PC-3 (cell line): ENCODE measurements around the gene FOXO6. TPM values are rescaled to one million over a fixed set of nuclear protein-coding genes. Genes with fewer than 3 reads are reported as not detected.

Experiments
- ATAC-seq: fragments of 200-7000 bp; cut with Tn5 transposase; 2 replicates; pipeline ENCODE4 v1.9.1; 2020; ENCODE audit warnings: mild to moderate bottlenecking, moderate library complexity
- BruUV-seq: library from RNA; stranded (reverse); fragments of 400-500 nt; replicated peaks from 2 replicates; lab custom pipeline; 2021; lab: Mats Ljungman, UMichigan
- CTCF ChIA-PET: fragments of 300-600 bp; sonication (Branson Sonifier 250); formaldehyde crosslinking; loops from one replicate; lab custom pipeline; 2022; ENCODE audit warnings: antibody characterized with exemption; lab: Charles Lee
- POLR2A ChIA-PET: fragments of 300-600 bp; sonication (Branson Sonifier 250); formaldehyde crosslinking; loops from one replicate; lab custom pipeline; 2022; ENCODE audit warnings: antibody characterized with exemption; ENCODE audit not compliant: unreplicated experiment; lab: Charles Lee
- DNase-seq: peaks from one replicate; pipeline ENCODE4 v3.0.0-alpha.2; 2015
- H2AFZ ChIP-seq: fragments of 300-600 bp; sonication (generic); 2 replicates; pipeline ENCODE4 v1.6.0; 2016; ENCODE audit warnings: antibody characterized with exemption, low read length
- H3F3A ChIP-seq: fragments of 300-600 bp; sonication (generic); one replicate; pipeline ENCODE4 v1.6.0; 2017; ENCODE audit warnings: antibody characterized with exemption, low read length, control low read depth, mild to moderate bottlenecking; ENCODE audit not compliant: unreplicated experiment
- H3K27ac ChIP-seq: fragments of 300-600 bp; sonication (generic); 2 replicates; pipeline ENCODE4 v1.5.1; 2016; ENCODE audit warnings: mild to moderate bottlenecking, low read length
- H3K27me3 ChIP-seq: fragments of 300-600 bp; sonication (generic); 2 replicates; pipeline ENCODE4 v1.6.1; 2016; ENCODE audit warnings: low read length, mixed read lengths
- H3K36me3 ChIP-seq: fragments of 300-600 bp; sonication (generic); 2 replicates; pipeline ENCODE4 v1.6.1; 2016; ENCODE audit warnings: low read depth, mixed run types, low read length, mixed read lengths
- H3K4me1 ChIP-seq: fragments of 300-600 bp; sonication (generic); 2 replicates; pipeline ENCODE4 v1.5.1; 2016; ENCODE audit warnings: low read length; ENCODE audit not compliant: insufficient read depth
- H3K4me2 ChIP-seq: fragments of 300-600 bp; sonication (generic); 2 replicates; pipeline ENCODE4 v1.6.0; 2016; ENCODE audit warnings: low read length
- H3K4me3 ChIP-seq: fragments of 300-600 bp; sonication (generic); 2 replicates; pipeline ENCODE4 v1.5.1; 2016; ENCODE audit warnings: mild to moderate bottlenecking, low read length, mixed read lengths
- H3K79me2 ChIP-seq: fragments of 300-600 bp; sonication (generic); 2 replicates; pipeline ENCODE4 v1.6.1; 2017; ENCODE audit warnings: low read length, mixed read lengths
- H3K9ac ChIP-seq: fragments of 300-600 bp; sonication (generic); 2 replicates; pipeline ENCODE4 v1.6.0; 2016; ENCODE audit warnings: mild to moderate bottlenecking, low read length
- H3K9me2 ChIP-seq: fragments of 300-600 bp; sonication (generic); replicated peaks from 2 replicates; pipeline ENCODE4 v1.6.1; 2016; ENCODE audit warnings: mixed run types, low read length, mixed read lengths
- H3K9me3 ChIP-seq: fragments of 300-600 bp; sonication (generic); 2 replicates; pipeline ENCODE4 v1.6.1; 2016; ENCODE audit warnings: low read length, mixed read lengths
- H4K20me1 ChIP-seq: fragments of 300-600 bp; sonication (generic); 2 replicates; pipeline ENCODE4 v1.6.1; 2016; ENCODE audit warnings: low read length, mixed read lengths
- CTCF ChIP-seq: fragments of 300-600 bp; sonication (generic); conservative IDR thresholded peaks from 2 replicates; pipeline ENCODE4 v1.5.1; 2017; ENCODE audit warnings: antibody characterized with exemption, low read depth, mild to moderate bottlenecking, low read length
- EZH2 ChIP-seq: fragments of 300-600 bp; sonication (generic); IDR thresholded peaks from one replicate; pipeline ENCODE4 v1.6.1; 2017; ENCODE audit warnings: antibody characterized with exemption, mild to moderate bottlenecking, low read length; ENCODE audit not compliant: unreplicated experiment
- EZH2phosphoT487 ChIP-seq: fragments of 300-600 bp; sonication (generic); IDR thresholded peaks from 2 replicates; pipeline ENCODE4 v1.6.1; 2018; ENCODE audit warnings: mild to moderate bottlenecking, antibody characterized with exemption, low read length, borderline replicate concordance
- intact Hi-C: fragments of 100-400 bp; cut with micrococcal nuclease; formaldehyde crosslinking; loops from 2 replicates; pipeline ENCODE4 v1.9.0; 2023
- total RNA-seq: library from RNA; depleted of rRNA; stranded (reverse); fragments of >200 nt; gene quantifications from 2 replicates; pipeline ENCODE4 v1.2.3, GENCODE V29; 2014

The FOXO6 gene
- total RNA-seq, 1 experiment from 2014 or later = 1.2 TPM

GRCh38 chr1:41425369-41425768 is 64.1 kb downstream of the FOXO6 start:
- no peaks in the 10 kb centered on the region for H3K27me3 ChIP-seq
- H3K4me3 ChIP-seq = no peak overlapping the region
- ATAC-seq = no peak
- BruUV-seq = no TSS peak
- no peaks in the 10 kb centered on the region for H3F3A ChIP-seq
- CTCF ChIA-PET = no interaction called here
- H2AFZ ChIP-seq = no peak overlapping the region
- no peak overlapping the region for H3K9ac ChIP-seq
- H3K36me3 ChIP-seq = no peaks in the 10 kb centered on the region
- no peaks in the 10 kb centered on the region for H3K9me2 ChIP-seq
- no peak for TF ChIP-seq EZH2
- no peak for TF ChIP-seq EZH2phosphoT487
- TF ChIP-seq CTCF = no peak
- no peaks in the 10 kb centered on the region for H4K20me1 ChIP-seq
- no peak overlapping the region for H3K4me2 ChIP-seq
- intact Hi-C loops = no loop called here
- H3K79me2 ChIP-seq = no peaks in the 10 kb centered on the region
- POLR2A ChIA-PET = no interaction called here
- no peak for DNase-seq
- no peaks in the 10 kb centered on the region for H3K9me3 ChIP-seq
- H3K27ac ChIP-seq = no peak overlapping the region
- no peaks in the 10 kb centered on the region for H3K4me1 ChIP-seq

- BruUV-seq = no TSS peak
- H3K27me3 ChIP-seq = no peaks in the 10 kb centered on the region
- H3K79me2 ChIP-seq = no peaks in the 10 kb centered on the region
- no peak overlapping the region for H3K9ac ChIP-seq
- ATAC-seq (no peak), DNase-seq (no peak)
- H3K27ac ChIP-seq = no peak overlapping the region
- ChIA-PET POLR2A (no interaction called here), CTCF (no interaction called here)
- no peak overlapping the region for H3K4me3 ChIP-seq
- TF ChIP-seq CTCF = no peak
- no peak for TF ChIP-seq EZH2
- TF ChIP-seq EZH2phosphoT487 = no peak
- H3K9me3 ChIP-seq = no peaks in the 10 kb centered on the region
- no peaks in the 10 kb centered on the region for H3K36me3 ChIP-seq
- H3K4me2 ChIP-seq = no peak overlapping the region
- no peaks in the 10 kb centered on the region for H3F3A ChIP-seq
- H3K9me2 ChIP-seq = no peaks in the 10 kb centered on the region
- H2AFZ ChIP-seq = no peak overlapping the region
- H3K4me1 ChIP-seq = no peaks in the 10 kb centered on the region
- intact Hi-C loops = no loop called here
- H4K20me1 ChIP-seq = no peaks in the 10 kb centered on the region
Observed at GRCh38 chr1:41426201-41426890, 65.1 kb downstream of the FOXO6 start.

- H3F3A ChIP-seq = no peaks in the 10 kb centered on the region
- ChIA-PET POLR2A (no interaction called here), CTCF (no interaction called here)
- TF ChIP-seq EZH2 (no peak), CTCF (no peak), EZH2phosphoT487 (no peak)
- H3K4me3 ChIP-seq = no peak overlapping the region
- no peak overlapping the region for H3K9ac ChIP-seq
- H3K4me1 ChIP-seq = peaks cover 6% of the 10 kb centered on the region
- no peaks in the 10 kb centered on the region for H3K9me3 ChIP-seq
- no peaks in the 10 kb centered on the region for H3K79me2 ChIP-seq
- ATAC-seq = no peak
- H3K27ac ChIP-seq = no peak overlapping the region
- H3K4me2 ChIP-seq = no peak overlapping the region
- no peak overlapping the region for H2AFZ ChIP-seq
- no peak for DNase-seq
- no peaks in the 10 kb centered on the region for H3K27me3 ChIP-seq
- H3K9me2 ChIP-seq = no peaks in the 10 kb centered on the region
- no TSS peak for BruUV-seq
- H4K20me1 ChIP-seq = no peaks in the 10 kb centered on the region
- intact Hi-C loops = no loop called here
- no peaks in the 10 kb centered on the region for H3K36me3 ChIP-seq
Observed at GRCh38 chr1:41427122-41427913, 66.1 kb downstream of the FOXO6 start.
